HCT116 (cell line): Measurements from ENCODE around the gene TPD52L1. TPM values are rescaled to one million over a fixed set of nuclear protein-coding genes. Genes with fewer than 3 reads are reported as not detected.

Source experiments
- ATAC-seq: fragments of 200-7000 bp; cut with Tn5 transposase; 2 replicates; pipeline ENCODE4 v1.9.1; 2020; ENCODE audit warnings: mild to moderate bottlenecking, moderate library complexity
- BruUV-seq: library from RNA; stranded (reverse); fragments of 400-500 nt; replicated peaks from 2 replicates; lab custom pipeline; 2021; lab: Mats Ljungman, UMichigan
- CTCF ChIA-PET: fragments of 300-600 bp; sonication (Branson Sonifier 250); formaldehyde crosslinking; loops from one replicate; lab custom pipeline; 2021; ENCODE audit warnings: antibody characterized with exemption; lab: Charles Lee
- POLR2A ChIA-PET: fragments of 300-600, 350-600 bp; sonication (Branson Sonifier 250); formaldehyde crosslinking; loops from one replicate; lab custom pipeline; 2021; ENCODE audit warnings: antibody characterized with exemption; lab: Charles Lee
- RAD21 ChIA-PET, 2 experiments: fragments of 300-600 bp; sonication (Branson Sonifier 250); formaldehyde crosslinking; loops; one replicate each; lab custom pipeline; 2023; ENCODE audit warnings: low total read pairs in 2 of 2; ENCODE audit not compliant: uncharacterized antibody in 2 of 2, unreplicated experiment in 2 of 2, low non-redundant PET in 1 of 2; lab: Charles Lee
- DNase-seq: peaks from one replicate; pipeline ENCODE4 v3.0.0-alpha.2; 2010; ENCODE audit warnings: low read depth, low spot score
- H2AFZ ChIP-seq: fragments of 200-600 bp; shearing (Covaris generic), sonication (generic); 2 replicates; pipeline ENCODE4 v1.6.1; 2017; ENCODE audit warnings: low read depth, mixed run types, mixed read lengths, antibody characterized with exemption, low read length; ENCODE audit not compliant: poor library complexity, severe bottlenecking
- H3K27ac ChIP-seq: 2 replicates; pipeline ENCODE4 v1.5.1; 2012; ENCODE audit warnings: low read depth, low read length
- H3K27me3 ChIP-seq: fragments of 200-600 bp; sonication (generic); 2 replicates; pipeline ENCODE4 v1.6.1; 2016; ENCODE audit warnings: mixed run types, low read length, mixed read lengths; ENCODE audit not compliant: insufficient read depth
- H3K36me3 ChIP-seq, 2 experiments: fragments of 200-500 bp in 1 of 2; fragments of 200-600 bp in 1 of 2; sonication (Bioruptor generic) in 1 of 2; sonication (generic) in 1 of 2; 2 replicates each; pipeline versions ENCODE4 v1.5.1 to v1.6.1; 2014 to 2016; ENCODE audit warnings: low read length in 2 of 2, inconsistent platforms in 1 of 2, mixed read lengths in 1 of 2, mixed run types in 1 of 2; ENCODE audit not compliant: insufficient read depth in 2 of 2, control insufficient read depth in 1 of 2
- H3K4me1 ChIP-seq, 2 experiments: fragments of 200-600 bp in 1 of 2; sonication (generic) in 1 of 2; 2 replicates each; pipeline versions ENCODE4 v1.5.1 to v1.6.1; 2012 to 2017; ENCODE audit warnings: low read length in 2 of 2, inconsistent platforms in 1 of 2, mild to moderate bottlenecking in 1 of 2, mixed read lengths in 1 of 2, mixed run types in 1 of 2, moderate library complexity in 1 of 2; ENCODE audit not compliant: insufficient read depth in 2 of 2, control insufficient read depth in 1 of 2
- H3K4me2 ChIP-seq: fragments of 200-600 bp; sonication (generic); 2 replicates; pipeline ENCODE4 v1.6.1; 2017; ENCODE audit warnings: mixed run types, low read length, mixed read lengths
- H3K4me3 ChIP-seq, 2 experiments: fragments of 200-600 bp in 1 of 2; sonication (generic) in 1 of 2; replicated peaks in 1 of 2; 2 replicates each; pipeline ENCODE4 v1.5.1; 2011 to 2016; ENCODE audit warnings: low read length in 2 of 2, control low read depth in 1 of 2, low read depth in 1 of 2, mild to moderate bottlenecking in 1 of 2, mixed read lengths in 1 of 2, mixed run types in 1 of 2
- H3K79me2 ChIP-seq: fragments of 200-600 bp; sonication (generic); 2 replicates; pipeline ENCODE4 v1.6.1; 2017; ENCODE audit warnings: mild to moderate bottlenecking, mixed run types, low read length, moderate library complexity, mixed read lengths; ENCODE audit not compliant: insufficient read depth
- H3K9ac ChIP-seq: fragments of 200-600 bp; sonication (generic); 2 replicates; pipeline ENCODE4 v1.6.1; 2016; ENCODE audit warnings: low read length, mixed read lengths
- H3K9me2 ChIP-seq: fragments of 200-600 bp; sonication (generic), shearing (Covaris generic); 2 replicates; pipeline ENCODE4 v1.6.1; 2017; ENCODE audit warnings: mixed run types, mild to moderate bottlenecking, moderate library complexity; ENCODE audit not compliant: insufficient read depth
- H3K9me3 ChIP-seq, 2 experiments: fragments of 200-500 bp in 1 of 2; fragments of 200-600 bp in 1 of 2; sonication (Bioruptor generic) in 1 of 2; sonication (generic) in 1 of 2; 2 replicates each; pipeline ENCODE4 v1.6.1; 2014 to 2017; ENCODE audit warnings: low read length in 2 of 2, mixed read lengths in 2 of 2, inconsistent platforms in 1 of 2, low read depth in 1 of 2, mild to moderate bottlenecking in 1 of 2, mixed run types in 1 of 2, moderate library complexity in 1 of 2; ENCODE audit not compliant: control insufficient read depth in 1 of 2, insufficient read depth in 1 of 2
- H4K20me1 ChIP-seq: fragments of 200-600 bp; sonication (generic), shearing (Covaris generic); 2 replicates; pipeline ENCODE4 v1.6.1; 2017; ENCODE audit warnings: mixed run types, mild to moderate bottlenecking, moderate library complexity; ENCODE audit not compliant: insufficient read depth
- CBX3 ChIP-seq: IDR thresholded peaks from 2 replicates; pipeline ENCODE4 v1.6.1; 2012; ENCODE audit warnings: low read depth
- CEBPB ChIP-seq: IDR thresholded peaks from 2 replicates; pipeline ENCODE4 v1.6.1; 2012; ENCODE audit warnings: low read depth
- ELF1 ChIP-seq: IDR thresholded peaks from 2 replicates; pipeline ENCODE4 v1.6.1; 2012; ENCODE audit warnings: low read depth, borderline replicate concordance
- EZH2 ChIP-seq: fragments of 200-600 bp; sonication (generic); IDR thresholded peaks from 2 replicates; pipeline ENCODE4 v1.6.1; 2017; ENCODE audit warnings: antibody characterized with exemption, mixed run types
- EZH2phosphoT487 ChIP-seq: fragments of 200-600 bp; IDR thresholded peaks from 2 replicates; pipeline ENCODE4 v1.6.1; 2018; ENCODE audit warnings: antibody characterized with exemption, borderline replicate concordance
- POLR2A ChIP-seq: IDR thresholded peaks from 2 replicates; pipeline ENCODE4 v1.7.0; 2011; ENCODE audit warnings: borderline replicate concordance; ENCODE audit not compliant: insufficient read depth, insufficient read length; ENCODE audit errors: extremely low read depth
- POLR2AphosphoS5 ChIP-seq: IDR thresholded peaks from 2 replicates; pipeline ENCODE4 v1.6.1; 2011; ENCODE audit warnings: mild to moderate bottlenecking, low read depth, low read length, moderate library complexity
- SIN3A ChIP-seq: IDR thresholded peaks from 2 replicates; pipeline ENCODE4 v1.6.1; 2012; ENCODE audit warnings: low read depth
- SRF ChIP-seq: IDR thresholded peaks from 2 replicates; pipeline ENCODE4 v1.6.1; 2012; ENCODE audit warnings: low read depth
- TCF7L2 ChIP-seq: IDR thresholded peaks from 2 replicates; pipeline ENCODE4 v1.7.0; 2011; ENCODE audit warnings: borderline replicate concordance, inconsistent platforms; ENCODE audit not compliant: insufficient read depth, insufficient read length; ENCODE audit errors: extremely low read depth
- YY1 ChIP-seq: IDR thresholded peaks from 2 replicates; pipeline ENCODE4 v1.6.1; 2011; ENCODE audit warnings: low read length, low read depth, moderate library complexity, mild to moderate bottlenecking; ENCODE audit not compliant: insufficient replicate concordance; ENCODE audit errors: extremely low read depth
- ZNF274 ChIP-seq: fragments of 200-500 bp; sonication (Bioruptor generic); IDR thresholded peaks from 2 replicates; pipeline ENCODE4 v1.6.1; 2014; ENCODE audit warnings: mild to moderate bottlenecking, low read depth, low read length, inconsistent platforms
- intact Hi-C: fragments of 100-400 bp; cut with micrococcal nuclease; formaldehyde crosslinking; loops from 2 replicates; pipeline ENCODE4 v1.10.0; 2022
- total RNA-seq: library from RNA; stranded (reverse); gene quantifications from one replicate; pipeline ENCODE4 v1.2.1, GENCODE V29; 2021; ENCODE audit not compliant: unreplicated experiment
- TF ChIP-seq, protein P1 (sequence below): IDR thresholded peaks from 2 replicates; pipeline ENCODE4 v1.6.1; 2012; ENCODE audit warnings: low read depth
- TF ChIP-seq, protein P2 (sequence below), 3 experiments: fragments of 200-600 bp in 1 of 3; sonication (generic) in 1 of 3; IDR thresholded peaks in 2 of 3; conservative IDR thresholded peaks in 1 of 3; 2 replicates each; pipeline ENCODE4 v1.5.1; 2012 to 2017; ENCODE audit warnings: low read depth in 2 of 3, low read length in 2 of 3, antibody characterized with exemption in 1 of 3, borderline replicate concordance in 1 of 3, control low read depth in 1 of 3, mild to moderate bottlenecking in 1 of 3, mixed read lengths in 1 of 3, mixed run types in 1 of 3, moderate library complexity in 1 of 3; ENCODE audit not compliant: insufficient read depth in 1 of 3
- TF ChIP-seq, protein P3 (sequence below): IDR thresholded peaks from 2 replicates; pipeline ENCODE4 v1.6.1; 2011; ENCODE audit warnings: mild to moderate bottlenecking, low read length, moderate library complexity; ENCODE audit not compliant: insufficient replicate concordance; ENCODE audit errors: extremely low read depth
- TF ChIP-seq, protein P4 (sequence below): IDR thresholded peaks from 2 replicates; pipeline ENCODE4 v1.6.1; 2012
- TF ChIP-seq, protein P5 (sequence below): IDR thresholded peaks from 2 replicates; pipeline ENCODE4 v1.6.1; 2012

Gene TPD52L1
- total RNA-seq, 1 experiment from 2014 or later = 64.1 TPM

DNA sequence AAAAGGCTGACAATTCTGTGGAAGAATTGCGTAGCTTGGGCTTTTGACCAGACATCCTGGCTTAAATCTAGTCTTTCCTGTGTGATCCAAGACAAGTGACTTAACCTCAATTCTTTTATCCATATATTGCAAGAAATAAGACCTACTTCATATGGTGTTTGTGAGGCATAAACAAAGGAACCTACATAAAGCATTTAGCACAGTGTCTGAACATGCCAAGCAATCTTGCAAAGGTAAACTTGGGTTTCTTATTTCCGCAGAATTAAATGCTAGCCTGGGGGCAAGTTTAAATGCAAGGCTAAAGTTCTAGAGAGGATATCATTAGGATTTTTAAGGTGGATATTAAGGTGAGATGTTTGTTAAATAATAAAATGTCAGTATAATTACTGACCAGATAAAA lies 100.3 kb downstream of the TPD52L1 start:
- no peaks in the 10 kb centered on the region for H3K4me1 ChIP-seq
- POLR2A ChIA-PET = no interaction called here
- TF ChIP-seq POLR2A (no peak), CBX3 (no peak), SRF (no peak), YY1 (no peak), POLR2AphosphoS5 (no peak), EZH2phosphoT487 (no peak), TCF7L2 (no peak), ZNF274 (no peak), CEBPB (no peak), ELF1 (no peak), SIN3A (no peak), EZH2 (no peak)
- TF ChIP-seq, protein P1, sequence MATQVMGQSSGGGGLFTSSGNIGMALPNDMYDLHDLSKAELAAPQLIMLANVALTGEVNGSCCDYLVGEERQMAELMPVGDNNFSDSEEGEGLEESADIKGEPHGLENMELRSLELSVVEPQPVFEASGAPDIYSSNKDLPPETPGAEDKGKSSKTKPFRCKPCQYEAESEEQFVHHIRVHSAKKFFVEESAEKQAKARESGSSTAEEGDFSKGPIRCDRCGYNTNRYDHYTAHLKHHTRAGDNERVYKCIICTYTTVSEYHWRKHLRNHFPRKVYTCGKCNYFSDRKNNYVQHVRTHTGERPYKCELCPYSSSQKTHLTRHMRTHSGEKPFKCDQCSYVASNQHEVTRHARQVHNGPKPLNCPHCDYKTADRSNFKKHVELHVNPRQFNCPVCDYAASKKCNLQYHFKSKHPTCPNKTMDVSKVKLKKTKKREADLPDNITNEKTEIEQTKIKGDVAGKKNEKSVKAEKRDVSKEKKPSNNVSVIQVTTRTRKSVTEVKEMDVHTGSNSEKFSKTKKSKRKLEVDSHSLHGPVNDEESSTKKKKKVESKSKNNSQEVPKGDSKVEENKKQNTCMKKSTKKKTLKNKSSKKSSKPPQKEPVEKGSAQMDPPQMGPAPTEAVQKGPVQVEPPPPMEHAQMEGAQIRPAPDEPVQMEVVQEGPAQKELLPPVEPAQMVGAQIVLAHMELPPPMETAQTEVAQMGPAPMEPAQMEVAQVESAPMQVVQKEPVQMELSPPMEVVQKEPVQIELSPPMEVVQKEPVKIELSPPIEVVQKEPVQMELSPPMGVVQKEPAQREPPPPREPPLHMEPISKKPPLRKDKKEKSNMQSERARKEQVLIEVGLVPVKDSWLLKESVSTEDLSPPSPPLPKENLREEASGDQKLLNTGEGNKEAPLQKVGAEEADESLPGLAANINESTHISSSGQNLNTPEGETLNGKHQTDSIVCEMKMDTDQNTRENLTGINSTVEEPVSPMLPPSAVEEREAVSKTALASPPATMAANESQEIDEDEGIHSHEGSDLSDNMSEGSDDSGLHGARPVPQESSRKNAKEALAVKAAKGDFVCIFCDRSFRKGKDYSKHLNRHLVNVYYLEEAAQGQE = no peak
- TF ChIP-seq, protein P2, sequence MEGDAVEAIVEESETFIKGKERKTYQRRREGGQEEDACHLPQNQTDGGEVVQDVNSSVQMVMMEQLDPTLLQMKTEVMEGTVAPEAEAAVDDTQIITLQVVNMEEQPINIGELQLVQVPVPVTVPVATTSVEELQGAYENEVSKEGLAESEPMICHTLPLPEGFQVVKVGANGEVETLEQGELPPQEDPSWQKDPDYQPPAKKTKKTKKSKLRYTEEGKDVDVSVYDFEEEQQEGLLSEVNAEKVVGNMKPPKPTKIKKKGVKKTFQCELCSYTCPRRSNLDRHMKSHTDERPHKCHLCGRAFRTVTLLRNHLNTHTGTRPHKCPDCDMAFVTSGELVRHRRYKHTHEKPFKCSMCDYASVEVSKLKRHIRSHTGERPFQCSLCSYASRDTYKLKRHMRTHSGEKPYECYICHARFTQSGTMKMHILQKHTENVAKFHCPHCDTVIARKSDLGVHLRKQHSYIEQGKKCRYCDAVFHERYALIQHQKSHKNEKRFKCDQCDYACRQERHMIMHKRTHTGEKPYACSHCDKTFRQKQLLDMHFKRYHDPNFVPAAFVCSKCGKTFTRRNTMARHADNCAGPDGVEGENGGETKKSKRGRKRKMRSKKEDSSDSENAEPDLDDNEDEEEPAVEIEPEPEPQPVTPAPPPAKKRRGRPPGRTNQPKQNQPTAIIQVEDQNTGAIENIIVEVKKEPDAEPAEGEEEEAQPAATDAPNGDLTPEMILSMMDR (IDR thresholded peaks at IDR 0.05 in 2 of 3, conservative IDR thresholded peaks at IDR 0.05 in 1 of 3; ENCODE audit: borderline replicate concordance in 1 of 3, insufficient read depth in 1 of 3, low read depth in 2 of 3, low read length in 2 of 3) = no peak
- TF ChIP-seq, protein P3, sequence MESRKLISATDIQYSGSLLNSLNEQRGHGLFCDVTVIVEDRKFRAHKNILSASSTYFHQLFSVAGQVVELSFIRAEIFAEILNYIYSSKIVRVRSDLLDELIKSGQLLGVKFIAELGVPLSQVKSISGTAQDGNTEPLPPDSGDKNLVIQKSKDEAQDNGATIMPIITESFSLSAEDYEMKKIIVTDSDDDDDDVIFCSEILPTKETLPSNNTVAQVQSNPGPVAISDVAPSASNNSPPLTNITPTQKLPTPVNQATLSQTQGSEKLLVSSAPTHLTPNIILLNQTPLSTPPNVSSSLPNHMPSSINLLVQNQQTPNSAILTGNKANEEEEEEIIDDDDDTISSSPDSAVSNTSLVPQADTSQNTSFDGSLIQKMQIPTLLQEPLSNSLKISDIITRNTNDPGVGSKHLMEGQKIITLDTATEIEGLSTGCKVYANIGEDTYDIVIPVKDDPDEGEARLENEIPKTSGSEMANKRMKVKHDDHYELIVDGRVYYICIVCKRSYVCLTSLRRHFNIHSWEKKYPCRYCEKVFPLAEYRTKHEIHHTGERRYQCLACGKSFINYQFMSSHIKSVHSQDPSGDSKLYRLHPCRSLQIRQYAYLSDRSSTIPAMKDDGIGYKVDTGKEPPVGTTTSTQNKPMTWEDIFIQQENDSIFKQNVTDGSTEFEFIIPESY = no peak
- TF ChIP-seq, protein P4, sequence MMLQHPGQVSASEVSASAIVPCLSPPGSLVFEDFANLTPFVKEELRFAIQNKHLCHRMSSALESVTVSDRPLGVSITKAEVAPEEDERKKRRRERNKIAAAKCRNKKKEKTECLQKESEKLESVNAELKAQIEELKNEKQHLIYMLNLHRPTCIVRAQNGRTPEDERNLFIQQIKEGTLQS = no peak
- TF ChIP-seq, protein P5, sequence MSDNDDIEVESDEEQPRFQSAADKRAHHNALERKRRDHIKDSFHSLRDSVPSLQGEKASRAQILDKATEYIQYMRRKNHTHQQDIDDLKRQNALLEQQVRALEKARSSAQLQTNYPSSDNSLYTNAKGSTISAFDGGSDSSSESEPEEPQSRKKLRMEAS = no peak
- TF ChIP-seq, all 23 proteins: peak for 0
- BruUV-seq = no TSS peak
- H3K36me3 ChIP-seq = no peaks in the 10 kb centered on the region
- ChIA-PET RAD21 (no interaction called here), CTCF (interaction anchor here (0.6 kb wide), 1 partner anchor 202 kb away, joined by 3 read pairs; no protein-coding TSS in a partner anchor)
- H3K9ac ChIP-seq = no peak overlapping the region
- ATAC-seq (no peak), DNase-seq (no peak)
- H3K27ac ChIP-seq = no peak overlapping the region
- no peaks in the 10 kb centered on the region for H3K9me3 ChIP-seq
- H3K79me2 ChIP-seq = no peaks in the 10 kb centered on the region
- intact Hi-C loops = no loop called here
- no peaks in the 10 kb centered on the region for H3K9me2 ChIP-seq
- no peak overlapping the region for H3K4me3 ChIP-seq
- H2AFZ ChIP-seq = no peak overlapping the region
- no peaks in the 10 kb centered on the region for H4K20me1 ChIP-seq
- no peaks in the 10 kb centered on the region for H3K27me3 ChIP-seq
- no peak overlapping the region for H3K4me2 ChIP-seq
